Epithelial cell of esophagus (primary cell): ENCODE measurements around the gene PCDHGA8.

Experiments
- DNase-seq: peaks from one replicate; pipeline ENCODE4 v3.0.0; 2010; ENCODE audit warnings: low read depth
- H3K4me3 ChIP-seq: 2 replicates; pipeline ENCODE4 v1.5.1; 2011; ENCODE audit warnings: mild to moderate bottlenecking, low read length, control low read depth
- TF ChIP-seq, protein P1 (sequence below): IDR thresholded peaks from 2 replicates; pipeline ENCODE4 v1.5.1; 2011; ENCODE audit warnings: low read depth, mild to moderate bottlenecking, low read length, control low read depth, inconsistent platforms; ENCODE audit not compliant: insufficient read depth; ENCODE audit errors: missing control alignments

The PCDHGA8 gene

DNA sequence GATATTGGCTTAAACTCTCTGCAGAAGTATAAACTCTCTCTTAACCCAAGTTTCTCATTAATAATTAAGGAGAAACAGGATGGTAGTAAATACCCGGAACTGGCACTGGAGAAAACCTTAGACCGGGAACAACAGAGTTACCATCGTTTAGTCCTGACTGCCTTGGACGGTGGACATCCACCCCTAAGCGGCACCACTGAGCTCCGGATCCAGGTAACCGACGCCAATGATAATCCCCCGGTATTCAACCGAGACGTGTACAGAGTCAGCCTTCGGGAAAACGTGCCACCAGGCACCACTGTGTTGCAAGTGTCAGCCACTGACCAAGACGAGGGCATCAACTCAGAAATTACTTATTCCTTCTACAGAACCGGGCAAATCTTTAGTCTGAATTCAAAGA is 6.2 kb downstream of the PCDHGA8 start:
- H3K4me3 ChIP-seq: no peak overlapping the region
- TF ChIP-seq, protein P1, sequence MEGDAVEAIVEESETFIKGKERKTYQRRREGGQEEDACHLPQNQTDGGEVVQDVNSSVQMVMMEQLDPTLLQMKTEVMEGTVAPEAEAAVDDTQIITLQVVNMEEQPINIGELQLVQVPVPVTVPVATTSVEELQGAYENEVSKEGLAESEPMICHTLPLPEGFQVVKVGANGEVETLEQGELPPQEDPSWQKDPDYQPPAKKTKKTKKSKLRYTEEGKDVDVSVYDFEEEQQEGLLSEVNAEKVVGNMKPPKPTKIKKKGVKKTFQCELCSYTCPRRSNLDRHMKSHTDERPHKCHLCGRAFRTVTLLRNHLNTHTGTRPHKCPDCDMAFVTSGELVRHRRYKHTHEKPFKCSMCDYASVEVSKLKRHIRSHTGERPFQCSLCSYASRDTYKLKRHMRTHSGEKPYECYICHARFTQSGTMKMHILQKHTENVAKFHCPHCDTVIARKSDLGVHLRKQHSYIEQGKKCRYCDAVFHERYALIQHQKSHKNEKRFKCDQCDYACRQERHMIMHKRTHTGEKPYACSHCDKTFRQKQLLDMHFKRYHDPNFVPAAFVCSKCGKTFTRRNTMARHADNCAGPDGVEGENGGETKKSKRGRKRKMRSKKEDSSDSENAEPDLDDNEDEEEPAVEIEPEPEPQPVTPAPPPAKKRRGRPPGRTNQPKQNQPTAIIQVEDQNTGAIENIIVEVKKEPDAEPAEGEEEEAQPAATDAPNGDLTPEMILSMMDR: no peak
- no peak for DNase-seq

DNA sequence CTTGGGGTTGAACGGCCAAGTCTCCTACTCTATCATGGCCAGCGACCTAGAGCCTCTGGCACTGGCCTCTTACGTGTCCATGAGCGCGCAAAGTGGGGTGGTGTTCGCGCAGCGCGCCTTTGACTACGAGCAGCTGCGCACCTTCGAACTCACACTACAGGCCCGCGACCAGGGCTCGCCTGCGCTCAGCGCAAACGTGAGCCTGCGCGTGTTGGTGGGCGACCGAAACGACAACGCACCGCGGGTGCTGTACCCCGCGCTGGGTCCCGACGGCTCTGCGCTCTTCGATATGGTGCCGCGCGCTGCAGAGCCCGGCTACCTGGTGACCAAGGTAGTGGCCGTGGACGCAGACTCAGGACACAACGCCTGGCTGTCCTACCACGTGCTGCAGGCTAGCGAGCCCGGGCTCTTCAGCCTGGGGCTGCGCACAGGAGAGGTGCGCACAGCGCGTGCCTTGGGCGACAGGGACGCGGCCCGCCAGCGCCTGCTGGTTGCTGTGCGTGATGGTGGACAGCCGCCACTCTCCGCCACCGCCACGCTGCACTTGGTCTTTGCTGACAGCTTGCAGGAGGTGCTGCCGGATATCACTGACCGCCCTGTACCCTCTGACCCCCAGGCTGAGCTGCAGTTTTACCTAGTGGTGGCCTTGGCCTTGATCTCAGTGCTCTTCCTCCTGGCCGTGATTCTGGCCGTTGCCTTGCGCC is 7.3 kb downstream of the PCDHGA8 start:
- TF ChIP-seq, protein P1: no peak
- no peak for DNase-seq
- no peak overlapping the region for H3K4me3 ChIP-seq

GRCh38 chr5:141402553-141403243 is 10.3 kb downstream of the PCDHGA8 start, which contains the start of gene PCDHGA9:
PCDHGA9 (plus strand) TSS chr5:141402778; CDS start chr5:141402953, 175 bp downstream.
- H3K4me3 ChIP-seq: peak within 1 kb of the TSS; percentile 34

GRCh38 chr5:141403387-141403786 is 11.0 kb downstream of the PCDHGA8 start:
- no peak overlapping the region for H3K4me3 ChIP-seq
- DNase-seq: no peak
- TF ChIP-seq, protein P1: no peak

More at GRCh38 chr5:141402553-141403243, 10.3 kb downstream of the PCDHGA8 start, which contains the start of gene PCDHGA9:
- TF ChIP-seq, protein P1: peak; percentile 58
- DNase-seq: peak; percentile 51

DNA sequence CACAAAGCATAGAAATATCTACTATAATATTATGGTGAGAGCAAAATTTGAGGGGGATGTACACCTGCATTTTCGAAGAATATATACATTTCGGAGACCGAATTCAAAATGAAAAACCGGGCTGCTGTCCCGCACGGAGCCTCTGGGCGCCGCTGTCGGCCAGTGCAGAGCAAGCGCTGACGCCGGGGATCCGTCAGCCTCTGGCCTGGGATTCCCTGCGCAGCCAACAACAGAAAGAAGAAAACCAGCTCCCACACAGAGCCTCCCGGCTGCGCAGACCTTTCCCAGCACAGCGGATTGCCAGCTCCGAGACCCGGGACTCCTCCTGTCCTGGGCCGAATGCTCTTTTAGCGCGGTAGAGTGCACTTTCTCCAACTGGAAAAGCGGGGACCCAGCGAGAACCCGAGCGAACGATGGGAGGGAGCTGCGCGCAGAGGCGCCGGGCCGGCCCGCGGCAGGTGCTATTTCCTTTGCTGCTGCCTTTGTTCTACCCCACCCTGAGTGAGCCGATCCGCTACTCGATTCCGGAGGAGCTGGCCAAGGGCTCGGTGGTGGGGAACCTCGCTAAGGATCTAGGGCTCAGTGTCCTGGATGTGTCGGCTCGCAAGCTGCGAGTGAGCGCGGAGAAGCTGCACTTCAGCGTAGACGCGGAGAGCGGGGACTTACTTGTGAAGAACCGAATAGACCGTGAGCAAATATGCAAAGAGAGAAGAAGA is 15.5 kb downstream of the PCDHGA8 start, which contains the start of gene PCDHGB6:
Gene PCDHGB6 (plus strand): TSS at position 232 of the 716 bp plus-strand sequence. CDS start 182 bp downstream, at position 414.
- TF ChIP-seq, protein P1: peak; percentile 66
- peak; percentile 50 for DNase-seq
- H3K4me3 ChIP-seq: peak within 1 kb of the TSS; percentile 27

- DNase-seq: no peak
- TF ChIP-seq, protein P1: no peak
- no peak overlapping the region for H3K4me3 ChIP-seq
Measured at GRCh38 chr5:141409598-141410306, 17.3 kb downstream of the PCDHGA8 start.
